HG03469 (cell line): ENCODE measurements around the gene SRPK1.

Experiments
- ATAC-seq: cut with Tn5 transposase; IDR thresholded peaks from one replicate; pipeline ENCODE4 v1.9.1; 2021; ENCODE audit warnings: mild to moderate bottlenecking, moderate library complexity, moderate number of reproducible peaks; ENCODE audit not compliant: unreplicated experiment

SRPK1 gene

GRCh38 chr6:35903679-35904078 is 17.2 kb downstream of the SRPK1 start:
- ATAC-seq: no peak

GRCh38 chr6:35900448-35900847 is 20.4 kb downstream of the SRPK1 start:
- ATAC-seq: no peak

GRCh38 chr6:35898003-35898402 is 22.9 kb downstream of the SRPK1 start:
- no peak for ATAC-seq

- no peak for ATAC-seq
Observed at GRCh38 chr6:35897486-35897885, 23.4 kb downstream of the SRPK1 start.

- ATAC-seq: no peak
Observed at GRCh38 chr6:35897036-35897435, 23.9 kb downstream of the SRPK1 start.

- no peak for ATAC-seq
Observed at GRCh38 chr6:35896228-35896627, 24.7 kb downstream of the SRPK1 start.

- ATAC-seq: no peak
Observed at GRCh38 chr6:35895560-35895959, 25.3 kb downstream of the SRPK1 start.

- ATAC-seq: no peak
Observed at GRCh38 chr6:35894776-35895175, 26.1 kb downstream of the SRPK1 start.

GRCh38 chr6:35893246-35893645 is 27.7 kb downstream of the SRPK1 start:
- no peak for ATAC-seq

- ATAC-seq: no peak
Observed at GRCh38 chr6:35892482-35892881, 28.4 kb downstream of the SRPK1 start.

GRCh38 chr6:35879151-35879550 is 41.7 kb downstream of the SRPK1 start:
- no peak for ATAC-seq

GRCh38 chr6:35876902-35877301 is 44.0 kb downstream of the SRPK1 start:
- no peak for ATAC-seq

GRCh38 chr6:35874730-35875129 is 46.2 kb downstream of the SRPK1 start:
- no peak for ATAC-seq

GRCh38 chr6:35859367-35859766 is 61.5 kb downstream of the SRPK1 start:
- no peak for ATAC-seq

GRCh38 chr6:35857853-35858252 is 63.0 kb downstream of the SRPK1 start:
- ATAC-seq: no peak

GRCh38 chr6:35856250-35856649 is 64.6 kb downstream of the SRPK1 start:
- no peak for ATAC-seq

GRCh38 chr6:35852994-35853393 is 67.9 kb downstream of the SRPK1 start:
- no peak for ATAC-seq

- ATAC-seq: no peak
Observed at GRCh38 chr6:35850208-35850607, 70.7 kb downstream of the SRPK1 start.

GRCh38 chr6:35844290-35844689 is 76.6 kb downstream of the SRPK1 start:
- ATAC-seq: no peak

GRCh38 chr6:35842381-35842780 is 78.5 kb downstream of the SRPK1 start:
- no peak for ATAC-seq

- ATAC-seq: no peak
Observed at GRCh38 chr6:35839019-35839418, 81.9 kb downstream of the SRPK1 start.

GRCh38 chr6:35833536-35833935 is 87.4 kb downstream of the SRPK1 start:
- ATAC-seq: no peak

- ATAC-seq: no peak
Observed at GRCh38 chr6:35831257-35832007, 89.5 kb downstream of the SRPK1 start.
